DND-41 (cell line): ENCODE data around the gene LRRC8D.

Experiments used
- EZH2 ChIP-seq: IDR thresholded peaks from 3 replicates; pipeline ENCODE4 v1.6.1; 2012; ENCODE audit warnings: borderline replicate concordance, low read depth, mild to moderate bottlenecking, moderate library complexity, low read length, inconsistent platforms; ENCODE audit not compliant: severe bottlenecking
- TF ChIP-seq, protein P1 (sequence below): IDR thresholded peaks from 2 replicates; pipeline ENCODE4 v1.5.1; 2012; ENCODE audit warnings: borderline replicate concordance, low read length, moderate library complexity, mild to moderate bottlenecking; ENCODE audit not compliant: poor library complexity, severe bottlenecking; ENCODE audit errors: extremely low read depth

DNA sequence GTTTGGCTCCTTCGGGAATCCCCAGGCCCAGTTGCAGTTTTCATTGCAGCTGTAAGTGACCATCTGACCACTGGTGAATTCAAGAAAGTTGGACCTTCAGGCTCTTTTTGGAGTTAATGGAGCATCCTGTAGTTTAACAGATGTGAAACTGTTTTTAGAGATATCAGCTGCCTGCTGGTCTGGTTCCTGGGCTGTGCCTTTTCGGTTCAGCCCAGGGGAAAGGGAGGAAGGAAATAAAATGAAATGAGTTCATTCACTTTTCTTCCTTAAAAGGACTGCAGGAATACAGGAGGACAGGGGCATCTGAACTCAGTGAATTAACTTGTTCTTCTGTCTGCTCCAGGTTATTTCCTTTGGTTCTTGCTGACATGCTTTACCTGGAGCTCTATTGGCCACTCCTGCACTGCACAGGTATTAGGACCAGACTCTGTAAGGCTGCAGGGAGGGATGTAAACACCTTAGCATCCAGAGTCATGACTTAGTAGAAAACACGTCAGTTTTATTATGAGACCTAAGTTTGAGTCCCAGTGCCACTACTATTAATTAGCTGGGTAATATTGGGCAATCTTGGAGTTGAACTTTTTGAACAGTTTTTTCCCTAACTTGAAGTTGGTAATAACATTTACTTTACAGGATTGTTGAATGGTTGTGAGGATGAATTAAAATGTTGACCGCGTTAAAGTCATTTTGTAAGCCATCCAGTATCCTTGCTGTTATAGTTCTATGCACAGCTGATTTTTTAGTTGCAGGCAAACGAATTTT, 83.6 kb downstream of the LRRC8D start:
- TF ChIP-seq, protein P1, sequence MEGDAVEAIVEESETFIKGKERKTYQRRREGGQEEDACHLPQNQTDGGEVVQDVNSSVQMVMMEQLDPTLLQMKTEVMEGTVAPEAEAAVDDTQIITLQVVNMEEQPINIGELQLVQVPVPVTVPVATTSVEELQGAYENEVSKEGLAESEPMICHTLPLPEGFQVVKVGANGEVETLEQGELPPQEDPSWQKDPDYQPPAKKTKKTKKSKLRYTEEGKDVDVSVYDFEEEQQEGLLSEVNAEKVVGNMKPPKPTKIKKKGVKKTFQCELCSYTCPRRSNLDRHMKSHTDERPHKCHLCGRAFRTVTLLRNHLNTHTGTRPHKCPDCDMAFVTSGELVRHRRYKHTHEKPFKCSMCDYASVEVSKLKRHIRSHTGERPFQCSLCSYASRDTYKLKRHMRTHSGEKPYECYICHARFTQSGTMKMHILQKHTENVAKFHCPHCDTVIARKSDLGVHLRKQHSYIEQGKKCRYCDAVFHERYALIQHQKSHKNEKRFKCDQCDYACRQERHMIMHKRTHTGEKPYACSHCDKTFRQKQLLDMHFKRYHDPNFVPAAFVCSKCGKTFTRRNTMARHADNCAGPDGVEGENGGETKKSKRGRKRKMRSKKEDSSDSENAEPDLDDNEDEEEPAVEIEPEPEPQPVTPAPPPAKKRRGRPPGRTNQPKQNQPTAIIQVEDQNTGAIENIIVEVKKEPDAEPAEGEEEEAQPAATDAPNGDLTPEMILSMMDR: no peak
- TF ChIP-seq EZH2: no peak
